CD4-positive, alpha-beta T cell treated with Interleukin-21 for 1 hour (primary cell): ENCODE data around the gene TANK.

Source experiments
- DNase-seq: peaks from one replicate; pipeline ENCODE4 v3.0.0-alpha.2; 2020

The TANK gene

DNA sequence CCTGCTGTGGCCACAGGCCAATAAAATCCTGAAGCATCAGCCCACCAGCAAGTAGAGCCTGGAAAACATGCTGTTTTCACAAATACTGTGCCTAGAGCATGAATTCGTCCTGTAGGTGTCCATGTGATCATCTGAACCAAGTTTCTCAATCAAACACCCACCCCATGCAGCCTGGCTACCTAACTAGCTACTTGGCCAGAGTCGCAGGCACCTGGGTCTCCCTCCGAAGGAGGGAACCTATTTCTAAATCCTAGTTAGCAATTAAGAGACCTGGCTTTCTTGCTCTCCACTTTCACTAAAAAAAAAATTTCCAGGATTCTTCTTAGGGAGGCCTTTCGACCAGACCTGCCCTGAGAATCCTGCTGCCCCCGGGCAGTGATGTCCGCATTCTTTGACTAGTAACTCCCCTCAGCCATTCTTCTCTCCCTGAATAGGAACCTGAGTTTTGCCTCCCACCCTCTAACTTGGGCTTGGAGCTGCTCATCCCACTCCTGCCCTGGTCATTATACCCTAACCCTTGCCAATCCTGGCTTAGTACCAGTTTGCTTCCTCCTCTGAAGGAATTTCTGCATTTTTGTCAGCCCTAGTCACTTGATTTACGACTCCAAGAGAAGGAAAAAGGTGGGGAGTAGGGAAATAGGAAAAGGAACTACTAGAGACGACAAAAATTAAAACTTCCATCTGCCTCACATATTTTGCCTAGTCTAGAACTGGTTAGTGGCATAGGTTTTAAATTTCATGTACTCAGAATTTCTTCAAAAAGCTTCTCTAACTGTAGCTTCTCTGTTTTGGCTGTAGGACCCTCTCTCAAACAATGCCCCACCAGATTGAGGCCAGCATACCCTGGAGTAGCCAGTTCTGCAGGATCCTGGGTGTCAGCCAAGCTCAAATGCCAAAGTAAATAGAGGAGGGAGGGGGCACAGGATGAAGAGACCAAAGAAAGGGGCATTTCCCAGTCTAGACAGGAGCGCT is 25.4 kb upstream of the TANK start:
- no peak for DNase-seq

- DNase-seq: no peak
These were observed 24.2 kb upstream of the TANK start for GRCh38 chr2:161135951-161136593.

GRCh38 chr2:161136696-161137324 is 23.4 kb upstream of the TANK start:
- DNase-seq: peak; percentile 89

DNA sequence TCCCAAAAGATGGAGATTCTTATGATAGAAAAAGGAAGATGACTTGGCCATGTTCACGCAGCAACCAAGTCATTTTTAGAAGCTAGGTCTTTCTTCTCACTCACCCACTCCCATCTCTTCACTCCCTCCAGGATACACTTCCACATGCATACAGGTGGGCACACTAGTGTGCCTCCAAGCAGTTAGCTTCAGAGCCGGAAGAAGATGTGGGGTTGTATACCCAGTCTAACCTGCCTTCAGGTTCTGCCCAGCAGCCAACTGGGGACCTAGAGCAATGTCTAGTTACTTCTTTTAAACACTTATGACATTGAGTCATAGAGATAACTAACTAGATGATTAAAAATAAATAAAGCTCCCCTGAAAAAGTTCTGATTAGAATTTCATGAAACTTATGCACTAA is 21.8 kb upstream of the TANK start:
- DNase-seq: peak; percentile 59

DNA sequence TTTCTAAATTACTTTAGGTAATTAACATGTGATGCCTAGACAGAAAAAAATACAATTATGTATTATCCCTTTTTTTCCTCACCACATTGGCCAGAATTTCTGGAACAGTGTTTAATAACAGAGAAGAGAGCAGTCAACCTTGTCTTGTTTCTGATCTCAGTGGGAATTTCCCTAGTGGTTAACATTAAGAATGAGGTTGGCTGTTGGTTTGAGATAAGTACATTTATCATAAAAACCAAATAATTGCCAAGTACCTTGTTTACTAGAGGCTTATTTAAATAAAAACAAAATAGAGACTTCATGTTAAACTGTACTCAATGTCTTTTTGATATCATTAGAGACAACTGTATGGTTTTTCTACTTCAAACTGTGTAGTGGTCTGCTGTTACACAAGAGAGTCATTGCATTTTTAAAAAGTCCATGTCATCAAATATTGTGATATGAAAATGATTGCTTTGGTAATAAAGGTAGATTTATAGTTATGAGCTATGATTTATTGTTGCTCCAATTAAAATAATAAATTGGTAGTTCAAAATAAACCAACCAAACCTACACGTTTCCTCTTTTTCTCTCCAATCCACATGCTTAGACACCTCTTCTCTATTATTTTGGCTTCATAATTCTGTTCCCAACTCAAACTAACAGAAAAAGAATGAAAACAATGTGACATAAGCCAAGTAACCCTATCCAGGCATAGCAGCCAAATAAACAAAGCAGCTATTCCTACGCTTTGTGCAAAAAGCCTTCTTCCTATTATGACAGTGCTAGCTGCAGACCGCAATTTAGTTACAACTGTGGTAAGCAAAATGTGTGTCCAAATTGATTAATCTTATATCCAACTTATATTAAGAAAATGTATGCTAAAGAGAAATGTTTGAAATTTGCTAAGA is 20.9 kb upstream of the TANK start:
- peak; percentile 76 for DNase-seq

DNA sequence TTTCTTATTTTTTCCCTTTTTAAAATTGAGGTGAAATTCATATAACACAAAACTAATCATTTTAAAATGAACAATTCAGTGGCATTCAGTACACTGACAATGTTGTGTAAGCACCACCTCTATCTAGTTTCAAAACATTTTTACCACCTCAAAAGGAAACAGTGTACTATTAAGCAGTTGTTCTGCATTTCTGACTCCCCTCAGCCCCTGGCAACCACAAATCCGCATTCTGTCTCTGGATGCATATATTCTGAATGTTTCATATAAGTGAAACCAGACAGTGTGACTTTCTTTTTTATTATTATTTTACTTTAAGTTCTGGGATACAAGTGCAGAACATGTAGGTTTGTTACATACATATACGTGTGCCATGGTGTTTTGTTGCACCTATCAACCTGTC is 19.2 kb upstream of the TANK start:
- DNase-seq: peak; percentile 43

- no peak for DNase-seq
These were observed 13.9 kb upstream of the TANK start for GRCh38 chr2:161146209-161146775.

GRCh38 chr2:161146996-161147395 is 13.2 kb upstream of the TANK start:
- DNase-seq: no peak

- DNase-seq: no peak
These were observed 12.4 kb upstream of the TANK start for GRCh38 chr2:161147856-161148255.

GRCh38 chr2:161150704-161151103 is 9.5 kb upstream of the TANK start:
- DNase-seq: no peak

DNA sequence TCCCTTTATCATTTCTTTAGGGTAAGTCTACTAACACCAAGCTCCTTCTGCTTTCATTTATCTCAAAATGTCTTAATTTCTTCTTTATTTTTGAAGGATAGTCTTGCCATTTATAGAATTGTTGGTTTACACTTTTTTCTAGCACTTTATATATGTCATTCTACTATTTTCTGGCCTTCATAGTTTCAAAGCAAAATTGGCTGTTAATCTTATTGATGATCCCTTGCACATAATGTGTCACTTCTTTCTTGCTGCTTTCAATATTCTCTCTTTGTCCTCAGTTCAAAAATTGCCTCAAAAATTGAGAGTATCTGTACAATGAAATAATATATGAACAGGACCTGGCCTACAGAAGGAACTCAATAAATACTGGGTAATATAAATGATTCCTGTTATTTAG is 7.9 kb upstream of the TANK start:
- DNase-seq: no peak

DNA sequence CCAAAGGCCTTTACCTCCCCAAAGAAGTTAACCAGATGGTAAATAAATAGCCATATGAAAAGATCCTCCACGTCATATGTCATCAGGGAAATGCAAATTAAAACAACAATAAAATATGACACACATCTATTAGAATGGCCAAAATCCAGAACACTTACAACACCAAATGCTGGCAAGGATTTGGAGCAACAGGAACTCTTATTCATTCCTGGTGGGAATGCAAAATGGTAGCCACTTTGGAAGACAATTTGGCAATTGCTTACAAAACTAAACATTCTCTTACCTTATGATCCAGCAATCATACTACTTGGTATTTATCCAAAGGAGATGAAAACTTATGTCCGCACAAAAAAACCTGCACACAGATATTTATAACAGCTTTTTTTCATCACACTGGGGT is 1.3 kb upstream of the TANK start:
- DNase-seq: no peak

DNA sequence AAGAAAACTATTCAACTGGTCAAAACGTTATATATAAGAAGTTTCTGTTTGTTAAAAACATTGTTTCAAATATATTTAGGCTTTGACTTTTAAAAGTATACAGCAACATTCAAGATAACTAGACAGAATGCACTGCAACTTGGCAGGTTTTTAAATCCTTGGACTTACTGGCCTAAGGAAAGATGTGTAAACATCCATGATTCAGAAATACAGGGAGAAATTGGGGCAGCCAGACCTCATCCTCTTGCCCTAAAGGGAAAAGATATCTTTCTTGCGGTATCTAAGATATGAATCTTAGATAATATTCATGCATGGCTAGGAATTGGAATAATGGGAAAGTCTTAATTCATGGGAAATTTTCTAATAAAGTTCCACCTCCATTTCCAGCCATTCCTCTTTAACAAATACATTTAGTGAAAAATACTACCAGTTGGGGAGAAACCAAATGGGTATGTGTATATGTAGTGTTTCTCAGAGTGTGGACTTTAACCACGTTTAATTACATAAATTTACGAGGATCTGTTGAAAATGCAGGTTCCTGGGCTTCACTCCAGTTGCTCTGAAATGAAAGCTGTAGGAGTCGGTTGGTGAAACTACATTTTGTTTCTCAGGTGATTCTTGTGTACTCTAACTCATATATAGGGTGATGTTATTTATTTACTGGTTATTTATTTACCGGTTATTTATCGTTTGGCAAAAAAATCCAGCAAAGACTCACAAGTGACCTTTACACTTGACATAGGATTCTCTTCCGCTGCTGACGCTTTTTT is 587 bp upstream of the TANK start:
- DNase-seq: no peak

DNA sequence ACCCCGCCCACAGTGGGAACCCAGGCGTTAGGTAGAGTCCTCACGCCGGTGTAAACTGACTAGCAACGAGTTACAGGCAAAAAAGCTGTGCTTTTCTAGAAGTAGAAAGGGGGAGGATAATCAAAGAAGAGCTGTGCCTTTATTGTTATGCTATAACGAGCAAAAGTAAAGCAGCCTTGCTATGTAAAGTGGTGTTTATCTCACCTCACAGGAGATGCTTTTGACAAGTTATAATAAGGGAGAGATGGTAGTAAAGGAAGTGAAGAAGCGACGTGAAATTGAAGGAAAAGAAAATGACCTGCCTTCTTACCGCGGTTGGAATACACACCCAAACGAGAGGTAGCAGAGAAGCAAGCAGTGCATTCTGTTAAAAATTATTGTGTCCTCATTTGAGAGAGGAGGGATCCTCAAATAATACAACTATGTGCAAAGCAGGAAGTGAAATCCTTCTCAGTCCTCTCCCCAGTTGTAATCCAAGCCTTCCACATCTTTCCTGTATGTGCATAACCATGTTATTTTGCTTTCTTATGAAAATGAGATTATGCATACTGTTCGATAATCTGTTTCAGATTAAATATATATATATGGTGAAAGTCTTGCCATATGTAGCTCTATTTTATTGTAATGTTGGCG is 962 bp downstream of the TANK start:
- DNase-seq: no peak

DNA sequence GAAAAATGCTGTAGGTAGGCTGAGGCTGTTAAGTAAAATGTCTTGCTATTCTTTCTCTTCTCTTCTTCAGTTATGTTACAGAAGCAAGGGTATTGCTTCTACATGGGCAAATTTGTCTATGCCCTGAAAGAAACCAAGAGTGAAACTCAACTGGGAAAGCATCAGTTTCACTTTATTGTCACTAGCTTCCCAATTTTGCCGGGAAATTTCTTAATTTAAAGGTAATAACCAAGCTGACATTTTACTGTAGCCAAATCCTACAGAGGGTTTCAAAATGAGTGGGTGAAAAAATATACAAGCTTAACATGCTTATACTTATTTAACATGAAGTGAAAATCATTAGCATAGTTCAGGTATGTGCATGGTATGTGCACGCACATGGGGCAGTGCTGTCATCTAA is 3.2 kb downstream of the TANK start:
- DNase-seq: no peak

DNA sequence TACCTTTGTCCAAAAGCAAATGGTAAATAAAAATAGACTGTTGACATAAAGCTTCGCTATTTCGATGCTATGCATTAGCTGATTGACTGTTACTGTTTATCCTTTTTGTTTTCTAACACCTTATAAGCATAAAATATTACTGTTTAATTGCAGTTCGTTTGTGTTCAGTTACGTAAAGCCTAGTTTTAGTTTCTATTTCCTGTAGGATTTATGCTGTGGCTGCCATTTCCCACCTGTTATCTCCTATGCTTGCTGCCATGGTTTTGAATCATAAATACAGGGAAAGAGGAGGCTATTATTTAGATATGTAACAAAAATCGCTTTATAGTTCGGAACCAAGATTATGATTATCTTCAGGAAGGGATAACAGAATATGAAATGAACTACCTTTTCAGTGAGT is 3.9 kb downstream of the TANK start:
- DNase-seq: peak; percentile 30

DNA sequence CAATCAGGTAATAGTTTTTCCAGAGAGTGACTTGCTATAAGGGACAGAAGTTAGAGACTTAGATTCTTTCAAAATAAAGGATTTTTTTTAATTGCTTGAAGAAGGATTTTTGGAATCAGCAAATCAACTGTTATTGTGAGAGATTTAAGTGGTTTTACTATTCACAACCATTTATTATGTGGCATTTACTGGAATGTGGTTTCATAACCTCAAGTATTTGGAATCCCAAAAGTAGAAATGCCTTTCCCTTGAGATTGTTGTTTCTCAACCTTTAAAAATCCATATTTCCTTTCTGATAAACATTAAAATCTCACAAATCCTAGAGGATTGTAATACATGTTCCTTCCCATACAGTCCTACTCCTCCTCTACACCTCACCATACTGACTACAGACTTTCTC is 5.0 kb downstream of the TANK start:
- no peak for DNase-seq

DNA sequence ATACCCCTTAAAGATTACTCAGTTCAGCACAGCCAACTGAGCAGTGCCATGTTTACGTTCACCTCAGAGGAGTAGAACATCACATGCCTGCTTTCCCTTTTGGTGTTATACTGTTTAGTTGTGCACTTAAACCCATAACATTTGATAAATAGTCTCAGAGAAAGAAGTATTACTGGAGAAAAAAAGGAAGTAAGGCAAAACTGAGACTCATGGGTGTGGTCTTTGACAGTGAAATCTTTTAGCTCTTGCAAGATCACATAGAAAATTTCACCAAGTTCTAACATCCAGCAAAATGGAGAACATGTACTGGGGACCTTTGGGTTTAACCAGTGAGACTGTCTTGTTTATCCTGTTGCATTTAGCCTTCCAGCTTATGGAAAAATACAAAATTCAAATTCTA is 5.6 kb downstream of the TANK start:
- DNase-seq: no peak

DNA sequence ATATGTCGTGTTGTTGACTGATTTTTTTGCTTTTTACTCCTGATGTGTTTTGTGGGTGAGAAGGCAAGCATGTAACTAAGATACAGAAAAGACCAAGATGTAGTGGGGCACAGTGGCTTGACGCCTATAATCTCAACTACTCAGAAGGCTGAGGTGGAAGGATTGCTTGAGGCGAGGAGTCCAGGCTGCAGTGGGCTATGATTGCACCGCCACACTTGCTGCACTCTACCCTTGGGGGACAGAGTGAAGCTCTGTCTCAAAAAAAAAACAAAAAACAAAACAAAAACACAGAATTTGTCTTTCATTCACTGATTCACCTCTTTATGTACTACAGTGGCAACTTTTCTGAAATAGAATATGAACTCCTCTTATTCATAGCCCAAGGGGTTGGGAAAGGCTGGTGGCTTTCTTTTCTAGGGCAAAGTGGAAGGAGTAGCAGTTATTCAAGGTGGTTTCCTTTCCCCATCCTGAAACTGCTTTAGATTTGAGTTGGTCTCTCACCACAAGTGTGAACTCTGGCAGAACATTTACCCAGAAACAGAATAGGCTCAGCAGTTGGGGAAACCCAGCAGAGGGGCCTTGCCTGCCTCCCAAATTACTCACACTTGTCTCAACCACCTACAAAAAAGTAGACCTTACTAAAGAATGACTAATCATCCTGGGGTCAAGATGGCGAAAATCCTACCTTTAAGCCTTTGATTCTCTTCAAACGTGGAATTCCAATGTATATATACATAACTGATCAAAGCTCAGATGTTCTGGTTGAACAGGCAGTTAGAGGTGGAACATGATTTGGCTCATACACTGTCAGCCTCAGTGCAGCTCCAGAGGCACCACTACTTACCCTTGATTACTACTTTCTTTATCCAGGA is 6.5 kb downstream of the TANK start:
- DNase-seq: peak; percentile 76

- no peak for DNase-seq
These were observed 9.1 kb downstream of the TANK start for GRCh38 chr2:161169335-161169734.
